Hepatocyte (in vitro differentiated cells): Measurements from ENCODE around the gene TBC1D28.
"Not testable (repeated sequence)": the region's sequence is repeated elsewhere in the genome, so short reads cannot be mapped to it uniquely, and the experiment has no call there.

Experiments
- EZH2 ChIP-seq: fragments of 200-600 bp; sonication (generic); IDR thresholded peaks from 2 replicates; pipeline ENCODE4 v1.6.1; 2016; ENCODE audit warnings: antibody characterized with exemption, mild to moderate bottlenecking, borderline replicate concordance
- TF ChIP-seq, protein P1 (sequence below): fragments of 200-600 bp; sonication (generic); IDR thresholded peaks from 2 replicates; pipeline ENCODE4 v1.5.1; 2016; ENCODE audit warnings: antibody characterized with exemption, mild to moderate bottlenecking; ENCODE audit not compliant: poor library complexity

DNA sequence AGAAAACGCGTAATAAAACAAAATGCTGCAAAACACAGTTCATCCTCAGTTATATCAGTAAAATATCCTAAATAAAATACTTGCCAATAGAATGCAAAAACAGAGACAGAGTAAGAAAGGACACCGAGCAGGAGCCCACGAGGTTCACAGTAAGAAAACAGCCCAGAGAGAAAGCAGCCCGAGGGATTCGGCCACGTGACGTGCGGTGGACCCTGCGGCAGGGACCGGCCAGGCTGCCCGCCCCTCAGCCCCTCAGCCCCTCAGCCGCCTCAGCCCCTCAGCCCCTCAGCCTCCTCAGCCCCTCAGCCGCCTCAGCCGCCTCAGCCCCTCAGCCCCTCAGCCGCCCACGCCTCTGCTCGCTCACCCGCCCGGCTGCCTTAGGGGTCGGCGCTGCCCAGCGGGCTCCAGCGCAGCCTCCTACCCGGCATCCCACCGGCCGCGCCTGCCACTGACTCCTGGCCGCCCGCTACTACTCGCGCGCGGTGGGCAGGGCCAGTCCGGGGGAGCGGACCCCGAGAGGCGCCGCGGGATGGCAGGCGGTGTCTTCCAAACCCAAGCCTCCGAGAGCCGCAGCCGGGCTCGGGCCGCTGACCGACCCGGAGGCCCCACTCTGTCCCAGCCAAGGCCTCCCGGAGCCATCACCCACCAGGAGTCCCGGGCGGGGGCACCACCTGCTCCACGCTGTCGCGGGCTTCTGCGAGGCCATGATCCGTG is 9.5 kb downstream of the TBC1D28 start:
- TF ChIP-seq, protein P1, sequence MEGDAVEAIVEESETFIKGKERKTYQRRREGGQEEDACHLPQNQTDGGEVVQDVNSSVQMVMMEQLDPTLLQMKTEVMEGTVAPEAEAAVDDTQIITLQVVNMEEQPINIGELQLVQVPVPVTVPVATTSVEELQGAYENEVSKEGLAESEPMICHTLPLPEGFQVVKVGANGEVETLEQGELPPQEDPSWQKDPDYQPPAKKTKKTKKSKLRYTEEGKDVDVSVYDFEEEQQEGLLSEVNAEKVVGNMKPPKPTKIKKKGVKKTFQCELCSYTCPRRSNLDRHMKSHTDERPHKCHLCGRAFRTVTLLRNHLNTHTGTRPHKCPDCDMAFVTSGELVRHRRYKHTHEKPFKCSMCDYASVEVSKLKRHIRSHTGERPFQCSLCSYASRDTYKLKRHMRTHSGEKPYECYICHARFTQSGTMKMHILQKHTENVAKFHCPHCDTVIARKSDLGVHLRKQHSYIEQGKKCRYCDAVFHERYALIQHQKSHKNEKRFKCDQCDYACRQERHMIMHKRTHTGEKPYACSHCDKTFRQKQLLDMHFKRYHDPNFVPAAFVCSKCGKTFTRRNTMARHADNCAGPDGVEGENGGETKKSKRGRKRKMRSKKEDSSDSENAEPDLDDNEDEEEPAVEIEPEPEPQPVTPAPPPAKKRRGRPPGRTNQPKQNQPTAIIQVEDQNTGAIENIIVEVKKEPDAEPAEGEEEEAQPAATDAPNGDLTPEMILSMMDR = not testable (repeated sequence)
- not testable (repeated sequence) for TF ChIP-seq EZH2
